ENCODE measurements around the gene ATG10.

GRCh38 chr5:82111191-82111590 lies 139.4 kb downstream of the ATG10 start:
- TF ChIP-seq EZH2phosphoT487 (IDR thresholded peaks at IDR 0.05; ENCODE audit: borderline replicate concordance, low read length) (no peak), CTCF (conservative IDR thresholded peaks at IDR 0.05; ENCODE audit: low read depth, low read length) (no peak)
